CD14-positive monocyte (primary cell): ENCODE results near the gene TLK2. TPM values are rescaled to one million over a fixed set of nuclear protein-coding genes. Genes with fewer than 3 reads are reported as not detected.
A peak's percentile ranks its signal among the peaks of the same experiment; 100 is the strongest.

Experiments used
- DNase-seq, 3 donors: peaks; one replicate each; pipeline ENCODE4 v3.0.0-alpha.2; 2011 to 2022
- H2AFZ ChIP-seq: 2 replicates; pipeline ENCODE4 v1.6.0; 2012; ENCODE audit warnings: mild to moderate bottlenecking, low read depth, low read length, inconsistent platforms; ENCODE audit not compliant: insufficient read depth, poor library complexity, severe bottlenecking
- H3K27ac ChIP-seq, 2 donors: 1 replicate in 1 of 2; 2 replicates in 1 of 2; pipeline ENCODE4 v1.5.1; 2012 to 2013; ENCODE audit warnings: low read length in 2 of 2, control low read depth in 1 of 2, inconsistent platforms in 1 of 2, low read depth in 1 of 2, mild to moderate bottlenecking in 1 of 2
- H3K27me3 ChIP-seq, 2 donors: one replicate each; pipeline versions ENCODE4 v1.6.0 to v1.6.1; 2011 to 2013; ENCODE audit warnings: low read length in 2 of 2; ENCODE audit not compliant: control insufficient read depth in 2 of 2, insufficient read depth in 2 of 2
- H3K36me3 ChIP-seq, 2 donors: replicated peaks in 1 of 2; 1 replicate in 1 of 2; 2 replicates in 1 of 2; pipeline versions ENCODE4 v1.5.1 to v1.6.1; 2012 to 2013; ENCODE audit warnings: low read length in 2 of 2, control low read depth in 1 of 2, inconsistent platforms in 1 of 2, mild to moderate bottlenecking in 1 of 2; ENCODE audit not compliant: insufficient read depth in 2 of 2, control insufficient read depth in 1 of 2
- H3K4me1 ChIP-seq, 2 donors: 1 replicate in 1 of 2; 2 replicates in 1 of 2; pipeline versions ENCODE4 v1.5.1 to v1.6.1; 2012 to 2013; ENCODE audit warnings: low read length in 2 of 2, control low read depth in 1 of 2, inconsistent platforms in 1 of 2, mild to moderate bottlenecking in 1 of 2, moderate library complexity in 1 of 2; ENCODE audit not compliant: insufficient read depth in 2 of 2, control insufficient read depth in 1 of 2
- H3K4me2 ChIP-seq: replicated peaks from 2 replicates; pipeline ENCODE3; 2012; ENCODE audit warnings: low read length, moderate library complexity, mild to moderate bottlenecking; ENCODE audit not compliant: poor library complexity, severe bottlenecking; ENCODE audit errors: extremely low read depth
- H3K4me3 ChIP-seq, 3 experiments: fragments of 200-600 bp in 1 of 3; sonication (generic) in 1 of 3; replicated peaks in 1 of 3; 1 replicate in 2 of 3; 2 replicates in 1 of 3; pipeline ENCODE4 v1.5.1; 2011 to 2013; ENCODE audit warnings: low read length in 3 of 3, mild to moderate bottlenecking in 3 of 3, control low read depth in 2 of 3, low read depth in 2 of 3, inconsistent platforms in 1 of 3, moderate library complexity in 1 of 3
- H3K79me2 ChIP-seq: 2 replicates; pipeline ENCODE4 v1.6.0; 2012; ENCODE audit warnings: mild to moderate bottlenecking, control low read depth, inconsistent platforms, low read length, moderate library complexity; ENCODE audit not compliant: insufficient read depth
- H3K9ac ChIP-seq: 2 replicates; pipeline ENCODE4 v1.6.0; 2017; ENCODE audit warnings: low read length, mild to moderate bottlenecking; ENCODE audit not compliant: insufficient read depth, poor library complexity, severe bottlenecking
- H3K9me3 ChIP-seq, 2 donors: replicated peaks in 1 of 2; 1 replicate in 1 of 2; 2 replicates in 1 of 2; pipeline versions ENCODE4 v1.5.1 to v1.6.1; 2012 to 2013; ENCODE audit warnings: low read length in 2 of 2, control low read depth in 1 of 2; ENCODE audit not compliant: control insufficient read depth in 1 of 2, insufficient read depth in 1 of 2
- H4K20me1 ChIP-seq: 2 replicates; pipeline ENCODE4 v1.6.0; 2012; ENCODE audit warnings: mild to moderate bottlenecking, low read length, control low read depth, moderate library complexity; ENCODE audit not compliant: insufficient read depth
- H3K27ac Mint-ChIP-seq, 7 donors: one replicate each; pipeline ENCODE4 v1.8.0; 2020; ENCODE audit warnings: mild to moderate bottlenecking in 7 of 7, mixed read lengths in 7 of 7, moderate library complexity in 6 of 7, inconsistent platforms in 2 of 7
- H3K27me3 Mint-ChIP-seq, 3 donors: one replicate each; pipeline ENCODE4 v1.8.0; 2021 to 2022; ENCODE audit warnings: low read depth in 3 of 3, mild to moderate bottlenecking in 3 of 3, mixed read lengths in 3 of 3, moderate library complexity in 3 of 3, inconsistent platforms in 1 of 3
- H3K36me3 Mint-ChIP-seq, 2 donors: one replicate each; pipeline ENCODE4 v1.8.0; 2020; ENCODE audit warnings: mixed read lengths in 2 of 2, inconsistent platforms in 1 of 2, mild to moderate bottlenecking in 1 of 2
- H3K4me1 Mint-ChIP-seq: one replicate; pipeline ENCODE4 v1.8.0; 2020; ENCODE audit warnings: mild to moderate bottlenecking, mixed read lengths
- H3K4me3 Mint-ChIP-seq, 2 donors: one replicate each; pipeline ENCODE4 v1.8.0; 2020; ENCODE audit warnings: mild to moderate bottlenecking in 2 of 2, mixed read lengths in 2 of 2, moderate library complexity in 1 of 2
- H3K9me3 Mint-ChIP-seq, 7 donors: one replicate each; pipeline ENCODE4 v1.8.0; 2020 to 2022; ENCODE audit warnings: mixed read lengths in 7 of 7, mild to moderate bottlenecking in 6 of 7, moderate library complexity in 6 of 7, inconsistent platforms in 2 of 7
- WGBS: methylation state at CpG from one replicate; pipeline ENCODE4 v1.1.5; 2013; ENCODE audit warnings: missing lambda C conversion rate; ENCODE audit not compliant: insufficient coverage; 5-methylcytosine and 5-hydroxymethylcytosine counted together
- intact Hi-C, 2 donors: fragments of 100-400 bp; cut with micrococcal nuclease; formaldehyde crosslinking; loops; one replicate each; pipeline versions ENCODE4 v1.15.0 to v1.15.1; 2023
- polyA plus RNA-seq, 3 donors: library from polyadenylated mRNA; depleted of rRNA in 1 of 3; unstranded in 2 of 3; stranded (reverse) in 1 of 3; fragments of 300-500 nt in 2 of 3; fragments of >200 nt in 1 of 3; fragmentation: Illumina TruSeq in 2 of 3; gene quantifications; 1 replicate in 2 of 3; 2 replicates in 1 of 3; pipeline ENCODE4 v1.2.3, GENCODE V29; 2012 to 2021
- TF ChIP-seq, protein P1 (sequence below): fragments of 200-600 bp; IDR thresholded peaks from one replicate; pipeline ENCODE4 v1.8.0; 2022; ENCODE audit warnings: antibody characterized with exemption, mild to moderate bottlenecking

The TLK2 gene
- polyA plus RNA-seq, 3 donors: 4.0 to 28.2 (median 4.3) TPM

DNA sequence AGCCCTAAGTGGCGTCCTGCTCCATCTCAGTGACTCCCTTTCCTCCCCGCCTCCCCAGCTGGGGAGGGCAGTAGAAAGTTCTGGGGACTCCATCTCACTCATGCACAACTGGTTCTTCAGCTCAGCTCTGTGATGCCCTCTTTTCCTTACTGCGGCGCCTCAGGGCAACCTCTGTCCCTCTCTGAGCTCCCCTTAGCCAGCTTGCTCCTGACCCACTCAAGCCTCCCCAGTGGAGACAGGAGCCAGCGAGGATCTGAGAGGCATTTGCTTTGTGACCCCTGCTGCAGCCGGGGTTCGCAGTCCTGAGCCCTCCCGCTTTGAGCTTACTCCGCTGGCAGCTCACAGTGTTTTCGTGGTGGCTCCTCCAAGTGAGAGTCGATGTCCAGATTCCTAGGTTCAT lies 142.6 kb downstream of the TLK2 start:
- intact Hi-C loops: no loop called here
- Mint-ChIP-seq H3K27me3 (peaks cover 0 to 4% (median 0%) of the 10 kb centered on the region in 3 donors), H3K9me3 (peaks cover 0 to 5% (median 2%) of the 10 kb centered on the region in 7 donors), H3K4me3 (no peak overlapping the region), H3K4me1 (peaks cover 9% of the 10 kb centered on the region), H3K27ac (peak overlapping the region in 1 of 7 donors; percentile 41), H3K36me3 (peaks cover 18 to 30% of the 10 kb centered on the region in 2 donors)
- Histone ChIP-seq H2AFZ (no peak overlapping the region), H3K36me3 (peaks cover 2 to 7% of the 10 kb centered on the region in 2 donors), H3K27me3 (no peaks in the 10 kb centered on the region), H3K79me2 (no peaks in the 10 kb centered on the region), H3K4me2 (no peak overlapping the region), H4K20me1 (no peaks in the 10 kb centered on the region), H3K4me3 (no peak overlapping the region), H3K9ac (no peak overlapping the region), H3K9me3 (no peaks in the 10 kb centered on the region), H3K4me1 (peaks cover 6 to 8% of the 10 kb centered on the region in 2 donors), H3K27ac (no peak overlapping the region)
- DNase-seq: no peak
- 95% methylated on average over 9 of the region's 11 CpGs for WGBS
- TF ChIP-seq, protein P1, sequence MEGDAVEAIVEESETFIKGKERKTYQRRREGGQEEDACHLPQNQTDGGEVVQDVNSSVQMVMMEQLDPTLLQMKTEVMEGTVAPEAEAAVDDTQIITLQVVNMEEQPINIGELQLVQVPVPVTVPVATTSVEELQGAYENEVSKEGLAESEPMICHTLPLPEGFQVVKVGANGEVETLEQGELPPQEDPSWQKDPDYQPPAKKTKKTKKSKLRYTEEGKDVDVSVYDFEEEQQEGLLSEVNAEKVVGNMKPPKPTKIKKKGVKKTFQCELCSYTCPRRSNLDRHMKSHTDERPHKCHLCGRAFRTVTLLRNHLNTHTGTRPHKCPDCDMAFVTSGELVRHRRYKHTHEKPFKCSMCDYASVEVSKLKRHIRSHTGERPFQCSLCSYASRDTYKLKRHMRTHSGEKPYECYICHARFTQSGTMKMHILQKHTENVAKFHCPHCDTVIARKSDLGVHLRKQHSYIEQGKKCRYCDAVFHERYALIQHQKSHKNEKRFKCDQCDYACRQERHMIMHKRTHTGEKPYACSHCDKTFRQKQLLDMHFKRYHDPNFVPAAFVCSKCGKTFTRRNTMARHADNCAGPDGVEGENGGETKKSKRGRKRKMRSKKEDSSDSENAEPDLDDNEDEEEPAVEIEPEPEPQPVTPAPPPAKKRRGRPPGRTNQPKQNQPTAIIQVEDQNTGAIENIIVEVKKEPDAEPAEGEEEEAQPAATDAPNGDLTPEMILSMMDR: no peak

DNA sequence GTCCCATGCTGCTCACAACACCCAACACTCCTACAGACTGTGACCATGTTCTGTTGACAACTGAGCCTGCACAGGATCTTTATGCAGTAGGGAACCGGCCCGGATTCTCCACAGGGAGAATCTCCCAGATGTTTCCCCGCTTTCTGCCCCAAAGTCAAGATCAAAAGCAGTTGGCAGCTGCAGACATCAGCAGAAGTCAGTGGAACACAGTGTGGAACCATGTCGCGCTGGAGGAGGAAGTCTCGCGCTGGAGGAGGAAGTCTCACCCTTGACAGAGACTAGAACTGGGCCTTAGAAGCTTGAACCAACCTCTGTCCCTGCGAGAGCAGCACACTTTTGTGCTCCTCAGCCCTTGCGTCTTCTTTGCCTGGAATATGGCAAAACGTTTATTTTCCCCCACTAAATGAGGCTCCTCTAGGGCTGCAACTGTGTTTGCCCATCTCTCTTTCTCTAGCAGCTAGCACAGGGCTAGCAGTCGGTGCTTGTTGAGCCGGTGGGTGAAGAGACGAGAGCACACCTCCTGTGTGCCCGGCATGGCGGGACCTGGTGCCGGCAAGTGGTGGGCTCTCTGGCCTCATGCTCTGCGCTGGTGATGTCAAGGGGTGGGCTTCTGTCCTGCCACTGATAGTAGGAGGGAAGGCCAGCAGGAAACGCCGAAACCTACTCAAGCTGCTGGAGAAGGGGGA lies 146.7 kb downstream of the TLK2 start:
- H3K36me3 ChIP-seq: no peaks in the 10 kb centered on the region
- H3K27ac ChIP-seq: no peak overlapping the region
- no peaks in the 10 kb centered on the region for H3K9me3 ChIP-seq
- H3K4me1 ChIP-seq: peaks cover 25 to 31% of the 10 kb centered on the region in 2 donors
- intact Hi-C loops: no loop called here
- Mint-ChIP-seq H3K4me3 (no peak overlapping the region), H3K9me3 (peaks cover 0 to 5% (median 2%) of the 10 kb centered on the region in 7 donors), H3K27ac (peak overlapping the region in 1 of 7 donors; percentile 73), H3K4me1 (peaks cover 28% of the 10 kb centered on the region), H3K36me3 (peaks cover 7 to 8% of the 10 kb centered on the region in 2 donors), H3K27me3 (peaks cover 28 to 40% (median 38%) of the 10 kb centered on the region in 3 donors)
- no peaks in the 10 kb centered on the region for H4K20me1 ChIP-seq
- DNase-seq: peak in 1 of 3 donors; percentile 7
- no peak overlapping the region for H3K4me3 ChIP-seq
- peaks cover 3 to 31% of the 10 kb centered on the region in 2 donors for H3K27me3 ChIP-seq
- H2AFZ ChIP-seq: no peak overlapping the region
- no peak overlapping the region for H3K9ac ChIP-seq
- TF ChIP-seq, protein P1: no peak
- H3K4me2 ChIP-seq: no peak overlapping the region
- no peaks in the 10 kb centered on the region for H3K79me2 ChIP-seq
- WGBS: 59% methylated on average over 16 of the region's 19 CpGs
